Measurements from ENCODE around the gene TRAK2.
"Not testable (repeated sequence)": the region's sequence is repeated elsewhere in the genome, so short reads cannot be mapped to it uniquely, and the experiment has no call there.

TRAK2 gene

DNA sequence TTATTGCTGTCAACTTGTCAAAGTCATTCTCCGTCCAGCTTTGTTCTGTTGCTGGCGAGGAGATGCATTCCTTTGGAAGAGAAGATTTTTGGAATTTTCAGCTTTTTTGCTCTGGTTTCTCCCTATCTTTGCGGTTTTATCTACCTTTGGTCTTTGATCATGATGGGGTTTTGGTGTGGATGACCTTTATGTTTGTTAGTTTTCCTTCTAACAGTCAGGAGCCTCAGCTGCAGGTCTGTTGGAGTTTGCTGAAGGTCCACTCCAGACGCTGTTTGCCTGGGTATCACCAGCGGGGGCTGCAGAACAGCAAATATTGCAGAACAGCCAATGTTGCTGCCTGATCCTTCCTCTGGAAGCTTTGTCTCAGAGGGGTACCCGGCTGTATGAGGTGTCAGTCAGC is 21.4 kb downstream of the TRAK2 start:
- H3K36me3 ChIP-seq (ENCODE audit: control insufficient read depth, low read depth, low read length); H3K27ac ChIP-seq (ENCODE audit: low read length); H3K9me3 ChIP-seq (ENCODE audit: control insufficient read depth, low read depth, low read length); H3K4me1 ChIP-seq (ENCODE audit: control insufficient read depth, low read depth, low read length); H3K9ac ChIP-seq (ENCODE audit: low read length); H3K4me3 ChIP-seq (ENCODE audit: low read length); H3K27me3 ChIP-seq (ENCODE audit: control insufficient read depth, insufficient read depth, low read length): not testable (repeated sequence)

GRCh38 chr2:201428366-201428765 is 22.9 kb downstream of the TRAK2 start:
- H3K4me3 ChIP-seq (ENCODE audit: low read length); H3K9ac ChIP-seq (ENCODE audit: low read length); H3K4me1 ChIP-seq (ENCODE audit: control insufficient read depth, low read depth, low read length); H3K27ac ChIP-seq (ENCODE audit: low read length); H3K27me3 ChIP-seq (ENCODE audit: control insufficient read depth, insufficient read depth, low read length); H3K36me3 ChIP-seq (ENCODE audit: control insufficient read depth, low read depth, low read length); H3K9me3 ChIP-seq (ENCODE audit: control insufficient read depth, low read depth, low read length): not testable (repeated sequence)

GRCh38 chr2:201425952-201426351 is 25.3 kb downstream of the TRAK2 start:
- H3K36me3 ChIP-seq (ENCODE audit: control insufficient read depth, low read depth, low read length) = no peaks in the 10 kb centered on the region
- H3K9me3 ChIP-seq (ENCODE audit: control insufficient read depth, low read depth, low read length) = no peaks in the 10 kb centered on the region
- no peaks in the 10 kb centered on the region for H3K4me1 ChIP-seq (ENCODE audit: control insufficient read depth, low read depth, low read length)
- H3K27ac ChIP-seq (ENCODE audit: low read length) = no peak overlapping the region
- H3K4me3 ChIP-seq (ENCODE audit: low read length) = no peak overlapping the region
- no peaks in the 10 kb centered on the region for H3K27me3 ChIP-seq (ENCODE audit: control insufficient read depth, insufficient read depth, low read length)
- no peak overlapping the region for H3K9ac ChIP-seq (ENCODE audit: low read length)

DNA sequence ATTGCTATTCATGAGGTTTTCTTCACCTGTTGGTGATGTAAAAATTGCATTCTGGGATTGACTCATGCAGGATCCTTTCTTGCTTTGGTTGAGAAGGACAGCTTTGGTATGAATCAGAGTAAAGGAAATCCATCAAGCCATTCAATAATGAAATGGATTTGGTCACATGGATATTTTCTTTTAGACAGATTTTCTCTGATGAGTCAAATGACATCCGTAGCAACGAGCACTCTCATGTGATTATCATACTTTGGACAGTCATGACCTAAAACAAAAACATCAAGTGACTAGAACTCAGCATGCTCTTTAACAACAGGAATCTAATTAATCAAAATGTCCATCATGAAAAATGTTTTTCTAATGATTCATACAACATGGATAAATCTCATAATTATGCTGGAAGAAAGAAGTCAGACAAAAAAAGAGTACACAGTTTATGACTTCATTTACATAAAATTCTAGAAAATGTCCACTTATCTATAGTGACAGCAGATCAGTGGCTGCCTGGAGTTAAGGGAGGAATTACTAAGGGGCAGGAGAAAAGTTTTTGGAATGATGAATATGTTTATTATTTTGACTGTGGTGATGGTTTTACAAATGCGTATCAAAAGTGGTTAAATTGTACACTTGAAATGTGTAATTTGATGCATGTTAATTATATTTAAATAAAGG is 30.7 kb downstream of the TRAK2 start:
- no peaks in the 10 kb centered on the region for H3K9me3 ChIP-seq (ENCODE audit: control insufficient read depth, low read depth, low read length)
- H3K4me3 ChIP-seq (ENCODE audit: low read length) = no peak overlapping the region
- no peaks in the 10 kb centered on the region for H3K27me3 ChIP-seq (ENCODE audit: control insufficient read depth, insufficient read depth, low read length)
- no peak overlapping the region for H3K27ac ChIP-seq (ENCODE audit: low read length)
- no peaks in the 10 kb centered on the region for H3K36me3 ChIP-seq (ENCODE audit: control insufficient read depth, low read depth, low read length)
- no peak overlapping the region for H3K9ac ChIP-seq (ENCODE audit: low read length)
- no peaks in the 10 kb centered on the region for H3K4me1 ChIP-seq (ENCODE audit: control insufficient read depth, low read depth, low read length)

GRCh38 chr2:201419986-201420385 is 31.3 kb downstream of the TRAK2 start:
- Histone ChIP-seq H3K4me1 (ENCODE audit: control insufficient read depth, low read depth, low read length) (no peaks in the 10 kb centered on the region), H3K27ac (ENCODE audit: low read length) (no peak overlapping the region), H3K9ac (ENCODE audit: low read length) (no peak overlapping the region), H3K9me3 (ENCODE audit: control insufficient read depth, low read depth, low read length) (no peaks in the 10 kb centered on the region), H3K36me3 (ENCODE audit: control insufficient read depth, low read depth, low read length) (no peaks in the 10 kb centered on the region), H3K4me3 (ENCODE audit: low read length) (no peak overlapping the region), H3K27me3 (ENCODE audit: control insufficient read depth, insufficient read depth, low read length) (no peaks in the 10 kb centered on the region)

DNA sequence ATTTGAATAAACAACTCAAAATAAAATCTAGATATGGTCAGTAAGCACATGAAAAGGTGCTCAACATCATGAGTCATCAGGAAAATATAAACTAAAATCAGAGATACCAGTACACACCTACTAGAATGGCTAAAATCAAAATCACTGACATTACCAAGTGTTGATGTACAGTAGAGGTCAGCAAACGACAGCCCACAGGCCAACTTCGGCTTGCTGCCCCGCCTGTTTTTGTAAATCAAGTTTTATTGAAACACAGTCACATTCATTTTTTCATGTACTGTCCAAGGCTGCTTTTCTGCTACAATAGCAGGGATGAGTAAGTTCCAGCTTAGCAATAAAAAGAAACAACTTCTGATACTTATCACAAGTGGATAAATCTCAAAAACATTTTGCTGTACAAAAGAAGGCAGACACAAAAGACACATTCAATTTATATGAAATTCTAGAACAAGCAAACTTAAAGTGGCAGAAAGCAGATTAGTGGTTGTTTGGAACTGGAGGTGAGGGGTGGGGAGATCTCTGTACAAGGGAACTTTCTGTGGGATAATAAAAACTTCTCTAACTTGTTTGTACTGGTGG is 32.1 kb downstream of the TRAK2 start:
- no peaks in the 10 kb centered on the region for H3K27me3 ChIP-seq (ENCODE audit: control insufficient read depth, insufficient read depth, low read length)
- no peak overlapping the region for H3K27ac ChIP-seq (ENCODE audit: low read length)

DNA sequence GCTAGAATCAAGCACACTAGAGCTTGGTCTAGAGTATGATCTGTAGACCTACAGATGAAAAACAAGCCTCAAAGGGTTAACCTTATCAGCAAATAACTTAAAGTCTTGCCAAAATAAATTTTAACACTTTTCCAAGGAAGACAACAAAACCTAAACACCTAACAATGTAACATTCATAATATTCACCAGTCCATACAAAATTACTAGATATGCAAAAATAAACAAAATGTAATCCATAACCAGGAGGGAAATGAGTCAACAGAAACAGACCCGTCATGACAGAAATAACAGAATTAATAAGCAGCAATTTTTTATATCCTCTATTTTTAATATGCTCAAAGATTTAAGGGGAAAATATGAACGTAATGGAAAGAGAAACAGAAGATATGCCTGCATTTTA is 36.1 kb downstream of the TRAK2 start:
- Histone ChIP-seq H3K36me3 (ENCODE audit: control insufficient read depth, low read depth, low read length) (no peaks in the 10 kb centered on the region), H3K9ac (ENCODE audit: low read length) (no peak overlapping the region), H3K4me3 (ENCODE audit: low read length) (no peak overlapping the region), H3K27me3 (ENCODE audit: control insufficient read depth, insufficient read depth, low read length) (no peaks in the 10 kb centered on the region), H3K4me1 (ENCODE audit: control insufficient read depth, low read depth, low read length) (peaks cover 9% of the 10 kb centered on the region), H3K9me3 (ENCODE audit: control insufficient read depth, low read depth, low read length) (no peaks in the 10 kb centered on the region), H3K27ac (ENCODE audit: low read length) (no peak overlapping the region)

More for the DNA sequence above, 32.1 kb downstream of the TRAK2 start:
- Histone ChIP-seq H3K9ac (ENCODE audit: low read length) (no peak overlapping the region), H3K4me3 (ENCODE audit: low read length) (no peak overlapping the region), H3K9me3 (ENCODE audit: control insufficient read depth, low read depth, low read length) (no peaks in the 10 kb centered on the region), H3K4me1 (ENCODE audit: control insufficient read depth, low read depth, low read length) (peaks cover under 1% of the 10 kb centered on the region), H3K36me3 (ENCODE audit: control insufficient read depth, low read depth, low read length) (no peaks in the 10 kb centered on the region)

DNA sequence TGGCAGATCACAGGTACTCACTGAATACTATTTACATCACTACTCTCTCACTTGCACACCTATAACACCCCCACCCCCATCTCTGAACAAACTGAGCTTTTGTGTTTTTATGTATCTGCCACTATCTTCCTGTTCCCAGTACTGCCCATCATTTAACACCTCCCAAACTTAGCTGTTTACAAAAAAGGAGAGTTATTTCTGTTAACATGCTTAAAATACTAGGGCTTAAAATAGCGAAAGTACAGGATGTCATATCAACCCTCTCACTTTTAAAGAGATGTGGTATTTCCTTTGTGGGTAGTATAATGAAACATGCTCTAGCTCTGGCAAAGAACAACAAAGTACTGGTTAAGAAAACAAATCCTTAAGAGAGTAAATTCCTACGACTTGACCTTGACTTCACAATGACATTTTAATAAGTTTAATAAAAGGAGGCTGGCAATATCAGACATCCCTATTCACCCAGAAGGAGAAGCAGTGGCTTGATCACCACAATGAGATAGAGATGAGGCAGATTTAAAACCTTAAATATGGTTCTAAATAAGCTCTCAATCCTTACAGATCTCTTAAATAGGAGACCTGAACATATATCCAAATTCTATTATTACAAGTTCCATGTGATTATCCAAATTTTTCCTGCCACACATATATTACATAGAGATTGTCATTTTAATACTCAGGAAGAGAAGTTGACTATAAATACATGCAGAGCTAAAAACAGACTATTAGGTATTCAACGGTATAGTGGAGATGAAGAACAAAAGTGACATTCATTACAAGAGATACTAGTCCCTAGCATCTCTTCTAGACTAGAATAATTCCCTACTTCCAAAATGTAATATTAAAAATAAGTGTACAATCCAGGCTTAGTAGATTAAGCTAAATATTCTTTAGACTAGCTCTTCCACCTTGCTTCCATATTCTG is 36.9 kb downstream of the TRAK2 start:
- H3K9ac ChIP-seq (ENCODE audit: low read length) = no peak overlapping the region
- H3K4me1 ChIP-seq (ENCODE audit: control insufficient read depth, low read depth, low read length) = peaks cover 9% of the 10 kb centered on the region
- H3K27ac ChIP-seq (ENCODE audit: low read length) = no peak overlapping the region
- H3K9me3 ChIP-seq (ENCODE audit: control insufficient read depth, low read depth, low read length) = no peaks in the 10 kb centered on the region
- no peaks in the 10 kb centered on the region for H3K36me3 ChIP-seq (ENCODE audit: control insufficient read depth, low read depth, low read length)
- no peaks in the 10 kb centered on the region for H3K27me3 ChIP-seq (ENCODE audit: control insufficient read depth, insufficient read depth, low read length)
- H3K4me3 ChIP-seq (ENCODE audit: low read length) = no peak overlapping the region

DNA sequence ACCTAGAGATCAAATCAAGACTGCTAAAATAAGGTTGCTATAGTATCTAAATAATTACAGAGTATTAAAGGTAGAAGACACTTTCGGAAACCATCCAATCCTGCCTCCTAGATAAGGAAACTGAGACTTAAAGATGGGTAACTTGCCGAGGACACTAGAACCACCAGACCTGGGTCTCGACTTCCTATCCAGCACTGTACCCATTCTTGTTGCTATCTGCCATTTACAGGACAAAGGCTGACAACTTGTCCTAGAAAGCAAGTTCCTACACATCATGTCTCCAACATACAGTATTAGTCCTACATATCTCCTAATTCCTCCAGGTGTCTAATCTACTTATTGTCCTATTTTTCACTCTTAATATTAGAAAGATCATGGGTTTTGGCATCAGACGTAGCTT is 37.7 kb downstream of the TRAK2 start:
- no peaks in the 10 kb centered on the region for H3K27me3 ChIP-seq (ENCODE audit: control insufficient read depth, insufficient read depth, low read length)
- no peak overlapping the region for H3K9ac ChIP-seq (ENCODE audit: low read length)
- H3K4me3 ChIP-seq (ENCODE audit: low read length) = no peak overlapping the region
- no peaks in the 10 kb centered on the region for H3K36me3 ChIP-seq (ENCODE audit: control insufficient read depth, low read depth, low read length)
- no peaks in the 10 kb centered on the region for H3K9me3 ChIP-seq (ENCODE audit: control insufficient read depth, low read depth, low read length)
- H3K4me1 ChIP-seq (ENCODE audit: control insufficient read depth, low read depth, low read length) = peaks cover 9% of the 10 kb centered on the region
- no peak overlapping the region for H3K27ac ChIP-seq (ENCODE audit: low read length)

- Histone ChIP-seq H3K36me3 (ENCODE audit: control insufficient read depth, low read depth, low read length) (no peaks in the 10 kb centered on the region), H3K27ac (ENCODE audit: low read length) (no peak overlapping the region), H3K9me3 (ENCODE audit: control insufficient read depth, low read depth, low read length) (no peaks in the 10 kb centered on the region), H3K9ac (ENCODE audit: low read length) (no peak overlapping the region), H3K4me3 (ENCODE audit: low read length) (no peak overlapping the region), H3K4me1 (ENCODE audit: control insufficient read depth, low read depth, low read length) (peaks cover 9% of the 10 kb centered on the region), H3K27me3 (ENCODE audit: control insufficient read depth, insufficient read depth, low read length) (no peaks in the 10 kb centered on the region)
These were observed 38.1 kb downstream of the TRAK2 start for GRCh38 chr2:201413143-201413542.

DNA sequence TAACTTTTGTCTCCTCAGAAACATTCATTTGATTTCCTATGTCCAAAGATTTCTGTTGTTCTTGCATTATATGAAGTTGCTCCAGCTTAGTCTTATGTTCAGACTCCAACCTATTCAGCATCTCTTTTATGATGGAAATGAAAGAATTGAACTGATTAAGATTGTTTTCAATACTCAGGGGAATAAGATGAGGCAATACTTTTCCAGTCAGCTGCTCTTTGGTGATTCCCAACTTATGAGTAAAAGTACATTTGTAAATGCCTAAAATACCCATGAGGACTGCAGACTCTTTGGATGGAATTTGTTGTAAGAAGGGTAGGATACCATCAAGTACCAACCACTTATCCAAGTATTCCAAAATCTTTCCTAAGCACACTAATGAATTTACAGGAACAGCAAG is 39.8 kb downstream of the TRAK2 start:
- no peaks in the 10 kb centered on the region for H3K36me3 ChIP-seq (ENCODE audit: control insufficient read depth, low read depth, low read length)
- no peak overlapping the region for H3K9ac ChIP-seq (ENCODE audit: low read length)
- H3K27me3 ChIP-seq (ENCODE audit: control insufficient read depth, insufficient read depth, low read length) = no peaks in the 10 kb centered on the region
- no peak overlapping the region for H3K4me3 ChIP-seq (ENCODE audit: low read length)
- no peaks in the 10 kb centered on the region for H3K9me3 ChIP-seq (ENCODE audit: control insufficient read depth, low read depth, low read length)
- H3K27ac ChIP-seq (ENCODE audit: low read length) = no peak overlapping the region
- peaks cover 9% of the 10 kb centered on the region for H3K4me1 ChIP-seq (ENCODE audit: control insufficient read depth, low read depth, low read length)
